ENCODE data around the gene PLIN3. TPM values are rescaled to one million over a fixed set of nuclear protein-coding genes. Genes with fewer than 3 reads are reported as not detected.

Gene PLIN3
- total RNA-seq, 1 experiment from 2014 or later = 207 TPM

DNA sequence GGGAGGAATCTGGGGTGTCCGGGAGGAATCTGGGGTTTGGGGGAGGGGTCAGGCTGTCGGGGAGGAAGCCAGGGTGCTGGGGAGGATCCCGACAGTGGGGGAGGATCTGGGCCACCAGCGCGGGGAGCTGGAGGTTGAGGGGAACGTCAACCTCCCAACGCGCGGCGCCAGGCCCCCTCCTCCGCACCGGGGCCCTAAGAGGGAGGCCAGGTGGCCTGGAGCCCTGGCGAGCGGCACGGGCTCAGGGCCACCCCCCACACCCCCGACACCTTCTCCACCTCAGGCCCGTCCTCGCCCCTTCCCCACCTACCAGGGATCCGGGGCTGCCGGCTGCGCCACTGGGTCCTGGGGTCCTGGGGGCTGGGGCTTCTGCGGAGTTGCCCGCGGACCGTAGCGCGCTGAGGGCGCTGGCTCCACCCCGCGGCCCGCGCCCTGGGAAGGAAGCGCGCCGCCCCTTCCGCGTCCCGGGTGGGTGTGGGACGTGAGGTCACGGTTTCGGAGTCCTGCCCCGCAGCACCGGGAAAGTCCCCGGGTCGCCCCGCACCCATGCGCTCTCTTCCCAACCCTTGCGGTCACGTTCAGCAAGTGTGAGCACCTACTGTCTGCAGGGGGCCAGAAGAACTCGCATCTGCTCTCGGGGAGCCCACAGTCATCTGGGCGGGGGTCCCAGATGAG, 36.0 kb downstream of the PLIN3 start, which contains the start of gene TICAM1 (continued):
- no peak for TF ChIP-seq EZH2 (IDR thresholded peaks at IDR 0.05)
- TF ChIP-seq POLR2AphosphoS5 (IDR thresholded peaks at IDR 0.05; ENCODE audit: low read depth, low read length) = peak; percentile 83
- no peak for TF ChIP-seq YY1 (IDR thresholded peaks at IDR 0.05; ENCODE audit: extremely low read depth, insufficient replicate concordance, low read depth, low read length)
- no peak for TF ChIP-seq POLR2A (IDR thresholded peaks at IDR 0.05; ENCODE audit: borderline replicate concordance, extremely low read depth, insufficient read depth, insufficient read length)
- TF ChIP-seq FOSL1 (IDR thresholded peaks at IDR 0.05; ENCODE audit: low read depth) = no peak
- TF ChIP-seq RAD21 (IDR thresholded peaks at IDR 0.05; ENCODE audit: low read depth) = no peak
- TF ChIP-seq EGR1 (IDR thresholded peaks at IDR 0.05; ENCODE audit: low read depth) = no peak
- peak; percentile 69; the same call in 1 of the 2 replicates for TF ChIP-seq ZFX (IDR thresholded peaks at IDR 0.05)

DNA sequence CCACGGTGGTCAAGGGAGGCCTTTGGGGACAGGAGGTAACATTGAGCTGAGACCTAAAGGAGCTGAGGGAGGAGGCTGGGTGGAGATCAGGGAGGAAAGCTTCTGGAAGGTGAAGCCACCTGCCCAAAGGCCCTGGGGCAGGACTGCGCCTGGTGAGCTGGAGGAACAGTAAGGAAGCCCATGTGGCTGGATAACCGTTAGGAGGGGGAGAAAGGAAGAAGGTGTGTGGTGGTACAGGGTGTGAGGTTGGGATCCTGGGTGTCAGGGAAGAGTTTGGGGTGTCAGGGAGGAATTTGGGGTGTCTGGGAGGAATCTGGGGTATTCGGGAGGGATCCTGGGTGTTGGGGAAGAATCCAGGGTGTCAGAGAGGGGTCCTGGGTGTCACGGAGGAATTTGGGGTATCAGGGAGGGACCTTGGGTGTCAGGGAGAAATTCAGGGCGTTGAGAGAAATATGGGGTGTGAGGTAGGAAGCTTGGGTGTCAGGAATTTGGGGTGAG, 36.6 kb downstream of the PLIN3 start:
- H3K9me3 ChIP-seq (ENCODE audit: control insufficient read depth in 1 of 2, insufficient read depth in 1 of 2, low read depth in 1 of 2, low read length in 2 of 2) = no peaks in the 10 kb centered on the region
- peak overlapping the region; percentile 80 for H3K27ac ChIP-seq (ENCODE audit: low read depth, low read length)
- H3K4me1 ChIP-seq (ENCODE audit: control insufficient read depth in 1 of 2, insufficient read depth in 2 of 2, low read length in 2 of 2) = peaks cover 9 to 26% of the 10 kb centered on the region in 2 experiments; a peak in 3 of 4 replicates
- peak; percentile 37; the same call in 1 of the 2 replicates for ATAC-seq
- peaks cover 62% of the 10 kb centered on the region for H3K79me2 ChIP-seq (ENCODE audit: insufficient read depth, low read length)
- no peak for DNase-seq (ENCODE audit: low read depth, low spot score)
- CTCF ChIA-PET = no interaction called here
- peak overlapping the region; percentile 99 for H3K4me2 ChIP-seq (ENCODE audit: low read length)
- no peaks in the 10 kb centered on the region for H3K9me2 ChIP-seq (ENCODE audit: insufficient read depth)
- POLR2A ChIA-PET = no interaction called here
- peak overlapping the region; percentile 96 for H3K9ac ChIP-seq (ENCODE audit: low read length)
- no peaks in the 10 kb centered on the region; a peak in 1 of 4 replicates for H3K36me3 ChIP-seq (ENCODE audit: control insufficient read depth in 1 of 2, insufficient read depth in 2 of 2, low read length in 2 of 2)
- intact Hi-C loops (cut with micrococcal nuclease) = no loop called here
- RAD21 ChIA-PET (ENCODE audit: low non-redundant PET in 1 of 2, low total read pairs in 2 of 2, uncharacterized antibody in 2 of 2, unreplicated experiment in 2 of 2) = interaction anchor here in 1 of 2 experiments (0.7 kb wide), 1 partner anchor 8 kb away, joined by 6 read pairs; no protein-coding TSS in a partner anchor
- no peaks in the 10 kb centered on the region for H4K20me1 ChIP-seq (ENCODE audit: insufficient read depth)
- H3K27me3 ChIP-seq (ENCODE audit: insufficient read depth, low read length) = no peaks in the 10 kb centered on the region
- TSS peak; percentile 80 for BruUV-seq (replicated peaks)
- peak overlapping the region; percentile 93 to 94 for H3K4me3 ChIP-seq (replicated peaks in 1 of 2; ENCODE audit: low read depth in 1 of 2, low read length in 2 of 2)
- H2AFZ ChIP-seq (ENCODE audit: low read depth, low read length, poor library complexity, severe bottlenecking) = no peak overlapping the region
- no peak for TF ChIP-seq YY1 (IDR thresholded peaks at IDR 0.05; ENCODE audit: extremely low read depth, insufficient replicate concordance, low read depth, low read length)
- TF ChIP-seq SP1 (IDR thresholded peaks at IDR 0.05; ENCODE audit: low read depth) = no peak
- TF ChIP-seq JUND (IDR thresholded peaks at IDR 0.05) = no peak
- no peak for TF ChIP-seq EZH2phosphoT487 (IDR thresholded peaks at IDR 0.05; ENCODE audit: borderline replicate concordance)
- TF ChIP-seq, protein P1, sequence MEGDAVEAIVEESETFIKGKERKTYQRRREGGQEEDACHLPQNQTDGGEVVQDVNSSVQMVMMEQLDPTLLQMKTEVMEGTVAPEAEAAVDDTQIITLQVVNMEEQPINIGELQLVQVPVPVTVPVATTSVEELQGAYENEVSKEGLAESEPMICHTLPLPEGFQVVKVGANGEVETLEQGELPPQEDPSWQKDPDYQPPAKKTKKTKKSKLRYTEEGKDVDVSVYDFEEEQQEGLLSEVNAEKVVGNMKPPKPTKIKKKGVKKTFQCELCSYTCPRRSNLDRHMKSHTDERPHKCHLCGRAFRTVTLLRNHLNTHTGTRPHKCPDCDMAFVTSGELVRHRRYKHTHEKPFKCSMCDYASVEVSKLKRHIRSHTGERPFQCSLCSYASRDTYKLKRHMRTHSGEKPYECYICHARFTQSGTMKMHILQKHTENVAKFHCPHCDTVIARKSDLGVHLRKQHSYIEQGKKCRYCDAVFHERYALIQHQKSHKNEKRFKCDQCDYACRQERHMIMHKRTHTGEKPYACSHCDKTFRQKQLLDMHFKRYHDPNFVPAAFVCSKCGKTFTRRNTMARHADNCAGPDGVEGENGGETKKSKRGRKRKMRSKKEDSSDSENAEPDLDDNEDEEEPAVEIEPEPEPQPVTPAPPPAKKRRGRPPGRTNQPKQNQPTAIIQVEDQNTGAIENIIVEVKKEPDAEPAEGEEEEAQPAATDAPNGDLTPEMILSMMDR (IDR thresholded peaks at IDR 0.05 in 2 of 3, conservative IDR thresholded peaks at IDR 0.05 in 1 of 3; ENCODE audit: borderline replicate concordance in 1 of 3, insufficient read depth in 1 of 3, low read depth in 2 of 3, low read length in 2 of 3) = no peak
- TF ChIP-seq RAD21 (IDR thresholded peaks at IDR 0.05; ENCODE audit: low read depth) = no peak
- no peak for TF ChIP-seq ZNF274 (IDR thresholded peaks at IDR 0.05; ENCODE audit: low read depth, low read length)
- TF ChIP-seq EZH2 (IDR thresholded peaks at IDR 0.05) = no peak
- TF ChIP-seq, protein P2, sequence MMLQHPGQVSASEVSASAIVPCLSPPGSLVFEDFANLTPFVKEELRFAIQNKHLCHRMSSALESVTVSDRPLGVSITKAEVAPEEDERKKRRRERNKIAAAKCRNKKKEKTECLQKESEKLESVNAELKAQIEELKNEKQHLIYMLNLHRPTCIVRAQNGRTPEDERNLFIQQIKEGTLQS (IDR thresholded peaks at IDR 0.05) = no peak
- TF ChIP-seq POLR2A (IDR thresholded peaks at IDR 0.05; ENCODE audit: borderline replicate concordance, extremely low read depth, insufficient read depth, insufficient read length) = no peak
- no peak for TF ChIP-seq POLR2AphosphoS5 (IDR thresholded peaks at IDR 0.05; ENCODE audit: low read depth, low read length)
- TF ChIP-seq, protein P3, sequence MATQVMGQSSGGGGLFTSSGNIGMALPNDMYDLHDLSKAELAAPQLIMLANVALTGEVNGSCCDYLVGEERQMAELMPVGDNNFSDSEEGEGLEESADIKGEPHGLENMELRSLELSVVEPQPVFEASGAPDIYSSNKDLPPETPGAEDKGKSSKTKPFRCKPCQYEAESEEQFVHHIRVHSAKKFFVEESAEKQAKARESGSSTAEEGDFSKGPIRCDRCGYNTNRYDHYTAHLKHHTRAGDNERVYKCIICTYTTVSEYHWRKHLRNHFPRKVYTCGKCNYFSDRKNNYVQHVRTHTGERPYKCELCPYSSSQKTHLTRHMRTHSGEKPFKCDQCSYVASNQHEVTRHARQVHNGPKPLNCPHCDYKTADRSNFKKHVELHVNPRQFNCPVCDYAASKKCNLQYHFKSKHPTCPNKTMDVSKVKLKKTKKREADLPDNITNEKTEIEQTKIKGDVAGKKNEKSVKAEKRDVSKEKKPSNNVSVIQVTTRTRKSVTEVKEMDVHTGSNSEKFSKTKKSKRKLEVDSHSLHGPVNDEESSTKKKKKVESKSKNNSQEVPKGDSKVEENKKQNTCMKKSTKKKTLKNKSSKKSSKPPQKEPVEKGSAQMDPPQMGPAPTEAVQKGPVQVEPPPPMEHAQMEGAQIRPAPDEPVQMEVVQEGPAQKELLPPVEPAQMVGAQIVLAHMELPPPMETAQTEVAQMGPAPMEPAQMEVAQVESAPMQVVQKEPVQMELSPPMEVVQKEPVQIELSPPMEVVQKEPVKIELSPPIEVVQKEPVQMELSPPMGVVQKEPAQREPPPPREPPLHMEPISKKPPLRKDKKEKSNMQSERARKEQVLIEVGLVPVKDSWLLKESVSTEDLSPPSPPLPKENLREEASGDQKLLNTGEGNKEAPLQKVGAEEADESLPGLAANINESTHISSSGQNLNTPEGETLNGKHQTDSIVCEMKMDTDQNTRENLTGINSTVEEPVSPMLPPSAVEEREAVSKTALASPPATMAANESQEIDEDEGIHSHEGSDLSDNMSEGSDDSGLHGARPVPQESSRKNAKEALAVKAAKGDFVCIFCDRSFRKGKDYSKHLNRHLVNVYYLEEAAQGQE (IDR thresholded peaks at IDR 0.05; ENCODE audit: low read depth) = no peak
- TF ChIP-seq SIN3A (IDR thresholded peaks at IDR 0.05; ENCODE audit: low read depth) = no peak
- TF ChIP-seq CEBPB (IDR thresholded peaks at IDR 0.05; ENCODE audit: low read depth) = no peak
- no peak for TF ChIP-seq CBX3 (IDR thresholded peaks at IDR 0.05; ENCODE audit: low read depth)
- no peak for TF ChIP-seq ELF1 (IDR thresholded peaks at IDR 0.05; ENCODE audit: borderline replicate concordance, low read depth)
- TF ChIP-seq ZFX (IDR thresholded peaks at IDR 0.05) = no peak
- TF ChIP-seq TCF7L2 (IDR thresholded peaks at IDR 0.05; ENCODE audit: borderline replicate concordance, extremely low read depth, insufficient read depth, insufficient read length) = no peak
